CD4-positive, alpha-beta T cell treated with Interleukin-12 subunit alpha and Interleukin-12 subunit beta, for 1 hour (primary cell): Measurements from ENCODE around the gene ERC2.

Experiments used
- DNase-seq: peaks from one replicate; pipeline ENCODE4 v3.0.0-alpha.2; 2020

The ERC2 gene

DNA sequence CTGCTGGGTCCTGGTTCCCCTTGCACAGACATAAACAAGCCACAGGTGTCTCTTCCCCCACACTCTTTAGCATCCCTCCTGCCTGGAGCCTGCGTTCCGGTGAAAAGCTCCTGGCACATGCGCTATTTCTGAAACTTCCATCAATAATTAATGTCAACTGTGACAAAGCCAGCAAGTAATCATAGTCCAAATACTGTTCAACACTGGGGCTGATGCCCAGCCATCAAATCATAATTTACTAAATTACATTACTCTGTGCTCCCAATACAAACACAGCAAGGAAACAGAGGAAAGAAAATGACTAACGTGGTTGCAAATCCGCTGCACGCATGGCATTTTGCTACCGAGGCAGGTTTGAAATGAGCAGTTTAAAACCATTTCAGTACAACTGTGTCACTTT is 294.7 kb downstream of the ERC2 start:
- DNase-seq, result no peak

DNA sequence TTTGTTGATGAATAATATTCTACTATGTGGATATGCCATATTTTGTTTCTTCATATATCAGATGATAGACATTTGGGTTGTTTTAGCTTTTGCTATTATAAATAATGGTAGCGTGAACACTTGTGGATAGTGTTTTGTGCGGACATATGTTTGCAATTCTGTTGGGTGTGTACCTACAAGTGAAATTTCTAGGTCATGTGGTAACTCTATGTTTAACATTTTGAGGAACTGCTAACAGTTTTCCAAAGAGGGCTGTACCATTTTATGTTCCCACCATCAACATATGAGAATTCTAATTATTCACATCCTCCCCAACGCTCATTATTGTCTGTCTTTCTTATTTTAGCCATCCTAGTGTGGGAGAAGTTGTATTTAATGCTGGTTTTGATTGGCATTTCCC is 303.8 kb downstream of the ERC2 start:
- no peak for DNase-seq

DNA sequence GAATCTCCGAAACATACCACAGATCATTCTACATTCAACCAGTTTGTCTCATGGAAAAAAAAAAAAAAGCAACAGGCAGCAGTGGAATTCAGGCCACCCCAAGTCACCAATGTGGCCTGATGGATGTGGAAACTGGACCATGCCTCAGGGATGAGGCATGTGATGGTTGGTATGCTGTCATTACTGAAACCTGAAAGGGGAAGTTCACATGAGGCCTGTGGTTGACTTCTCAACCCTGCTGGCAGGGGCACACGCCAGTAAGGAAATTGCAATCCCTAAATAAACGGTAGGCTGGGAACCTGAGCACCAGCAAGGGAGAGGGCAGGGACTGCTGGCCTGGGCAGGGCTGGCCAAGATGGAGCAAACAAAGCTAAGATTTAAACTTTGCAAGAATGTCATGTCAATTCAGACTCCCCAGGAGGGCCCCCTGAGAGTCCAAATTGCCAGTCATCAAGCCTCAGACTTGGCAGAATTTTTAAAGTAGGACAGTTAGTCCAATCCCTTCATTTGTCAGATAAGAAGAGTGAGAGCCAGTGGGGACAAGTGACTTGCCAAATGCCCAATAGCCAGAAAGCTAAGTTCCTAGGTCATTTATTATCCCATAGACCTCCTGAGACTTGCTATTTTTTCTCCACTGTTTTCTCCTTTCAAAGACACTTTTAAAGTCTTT is 310.4 kb downstream of the ERC2 start:
- no peak for DNase-seq

DNA sequence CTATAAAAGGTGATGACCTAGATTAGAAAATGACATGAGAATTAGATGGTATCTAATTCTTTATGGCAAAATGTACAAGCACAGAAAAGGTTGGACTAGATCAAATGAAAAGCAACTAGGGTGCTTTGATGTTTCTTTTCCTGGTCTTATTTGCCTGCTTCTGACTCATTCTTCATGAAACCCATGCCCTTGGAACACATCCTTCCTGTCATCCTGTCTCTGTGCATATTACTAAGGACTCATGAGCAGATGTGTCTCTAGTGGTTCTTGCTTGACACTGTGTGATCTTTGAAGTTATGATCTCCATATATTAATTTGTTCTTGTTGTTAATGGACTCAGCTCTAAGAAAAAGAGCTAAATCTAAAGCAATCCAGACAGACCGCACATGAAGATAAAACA is 314.0 kb downstream of the ERC2 start:
- DNase-seq, result no peak

DNA sequence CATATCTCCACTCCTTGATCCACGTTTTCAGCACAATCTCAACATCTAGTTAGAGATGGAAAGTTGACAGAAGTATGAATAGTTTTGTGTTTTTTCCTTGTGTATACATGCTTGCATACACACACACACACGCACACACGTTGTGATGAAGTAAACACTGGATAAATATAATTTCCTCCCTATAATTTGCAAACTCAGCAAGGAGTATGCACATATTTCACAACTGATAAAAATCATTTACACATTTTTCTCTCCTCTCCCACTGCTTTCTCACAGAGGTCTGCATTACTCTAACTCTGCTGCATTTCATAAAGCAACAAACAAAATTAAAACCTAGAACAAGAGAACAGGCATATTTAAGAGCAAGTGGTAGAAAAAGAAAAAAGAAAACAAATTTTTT is 320.9 kb downstream of the ERC2 start:
- no peak for DNase-seq

DNA sequence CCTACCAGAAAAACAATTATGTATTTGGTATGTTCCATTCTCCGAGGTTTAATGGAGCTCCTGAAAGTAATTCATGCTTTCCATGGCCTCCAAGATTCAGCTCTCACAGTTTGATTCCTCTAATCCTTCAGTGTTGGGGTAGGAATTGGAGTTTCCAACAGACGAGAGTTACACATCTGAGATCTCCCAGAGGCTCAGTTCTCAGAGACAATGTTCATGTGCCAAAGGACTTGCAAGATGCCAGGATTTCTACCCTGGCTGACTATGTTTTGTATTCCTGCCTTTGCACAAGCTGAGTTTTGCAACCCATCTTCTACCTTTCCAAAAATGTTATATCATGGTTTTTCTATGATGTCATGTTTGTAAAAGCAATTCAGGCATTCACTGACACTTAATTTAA is 322.9 kb downstream of the ERC2 start:
- DNase-seq, result no peak

DNA sequence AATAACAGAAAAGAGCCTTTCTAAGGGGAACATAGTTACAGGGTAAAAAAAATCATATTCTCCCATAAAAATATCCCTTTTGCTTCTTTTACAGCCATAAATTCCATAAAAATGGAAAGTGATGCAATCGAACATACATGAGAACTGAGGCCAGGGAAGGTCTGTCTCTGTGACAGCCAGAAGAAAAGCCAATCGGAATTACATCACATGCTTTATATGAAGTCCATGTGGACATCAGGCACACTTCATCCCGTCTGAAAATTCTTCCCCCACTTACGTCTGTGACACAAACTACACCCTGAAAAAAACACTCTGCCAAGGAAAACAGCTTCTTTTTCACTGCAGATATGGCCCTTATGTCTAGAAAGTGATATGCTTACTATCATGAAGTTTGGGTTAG is 323.5 kb downstream of the ERC2 start:
- DNase-seq, result no peak

DNA sequence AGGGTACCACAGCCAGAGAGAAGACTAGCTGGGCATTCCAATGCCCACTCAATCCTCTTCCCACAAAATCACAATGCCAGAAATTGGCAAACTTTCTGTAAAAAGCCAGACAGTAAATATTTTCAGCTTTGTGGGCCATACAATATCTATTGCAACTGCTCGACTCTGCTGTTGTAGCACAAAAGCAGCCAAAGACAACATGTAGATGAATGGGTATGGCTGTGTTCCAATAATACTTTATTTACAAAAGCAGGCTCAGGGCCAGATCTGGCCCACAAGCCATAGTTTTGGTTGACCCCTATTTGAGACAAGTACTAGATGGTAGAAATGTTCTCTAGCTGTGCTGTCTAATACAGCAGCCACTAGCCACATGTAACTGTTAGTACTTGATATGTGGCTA is 330.9 kb downstream of the ERC2 start:
- DNase-seq, result no peak

DNA sequence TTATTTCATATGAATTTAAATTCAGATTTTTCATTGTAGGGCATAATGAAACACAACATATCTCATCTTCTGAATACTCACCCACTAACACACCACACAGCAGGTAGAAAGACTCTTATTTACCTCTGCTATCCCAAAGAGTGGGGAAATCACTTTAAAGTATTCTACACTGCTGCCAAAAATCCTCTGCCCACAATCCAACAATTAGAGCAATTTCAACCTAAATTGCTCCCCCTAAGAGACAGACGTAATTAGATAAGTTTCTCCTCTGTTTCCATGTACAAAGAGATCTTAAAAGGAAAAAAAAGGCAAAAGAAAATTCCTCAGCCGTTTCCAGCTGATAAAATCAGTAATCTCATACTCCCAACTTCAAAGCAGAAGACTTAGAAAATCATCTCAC is 331.8 kb downstream of the ERC2 start:
- no peak for DNase-seq

DNA sequence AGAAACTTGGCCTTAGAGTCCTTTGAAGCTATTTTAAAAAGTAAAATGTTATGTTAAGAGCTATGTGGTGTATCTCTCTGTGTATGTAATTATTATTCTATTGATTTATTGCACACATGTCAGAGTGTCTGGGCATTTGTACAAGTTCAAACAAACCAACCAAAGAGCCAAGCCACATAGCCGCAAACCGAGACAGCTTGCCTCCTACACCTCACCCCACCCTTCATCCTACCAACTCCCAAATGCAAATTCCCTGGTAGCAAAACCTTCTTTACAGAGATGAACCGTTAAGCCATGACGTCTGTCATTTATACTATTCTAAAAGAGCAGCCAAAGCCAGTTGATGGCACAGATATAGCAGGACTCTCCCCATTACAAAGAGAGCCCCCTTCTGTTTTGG is 332.3 kb downstream of the ERC2 start:
- DNase-seq, result no peak

DNA sequence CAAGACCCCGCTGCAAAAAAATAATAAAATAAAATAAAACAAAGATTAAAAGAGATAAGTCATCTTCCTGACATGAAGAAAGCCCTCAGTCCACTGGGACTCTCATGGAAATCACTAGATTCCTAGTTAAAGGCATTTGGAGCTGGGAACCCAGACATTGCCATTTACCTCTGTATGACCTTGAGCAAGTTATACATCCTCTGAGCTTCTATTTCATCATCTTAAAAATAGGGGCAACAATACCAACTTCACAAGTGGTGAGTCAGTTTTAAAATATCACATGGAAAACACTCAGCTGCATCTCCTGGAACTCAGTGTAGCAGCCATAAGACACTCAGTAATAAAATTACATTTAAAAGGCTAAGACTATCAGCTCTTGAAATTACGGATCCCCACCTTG is 334.8 kb downstream of the ERC2 start:
- DNase-seq, result no peak

DNA sequence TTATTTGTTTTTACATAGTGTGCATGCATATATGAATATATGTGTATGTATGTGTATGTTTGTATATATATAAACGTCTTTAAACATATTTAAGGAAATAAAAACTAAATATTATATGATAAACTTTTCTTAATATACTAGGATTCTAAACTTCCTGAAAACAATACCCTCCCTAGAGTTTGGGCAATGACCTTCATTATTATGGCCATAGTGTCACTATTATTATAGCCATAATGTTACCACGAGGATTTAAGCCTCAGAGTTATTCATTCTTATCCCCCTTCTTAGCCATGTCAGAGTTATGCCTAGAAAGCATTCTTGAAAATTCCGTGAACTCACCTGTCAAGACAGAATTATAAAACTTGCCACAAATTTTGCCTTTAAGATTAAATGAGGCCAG is 335.5 kb downstream of the ERC2 start:
- DNase-seq, result no peak

DNA sequence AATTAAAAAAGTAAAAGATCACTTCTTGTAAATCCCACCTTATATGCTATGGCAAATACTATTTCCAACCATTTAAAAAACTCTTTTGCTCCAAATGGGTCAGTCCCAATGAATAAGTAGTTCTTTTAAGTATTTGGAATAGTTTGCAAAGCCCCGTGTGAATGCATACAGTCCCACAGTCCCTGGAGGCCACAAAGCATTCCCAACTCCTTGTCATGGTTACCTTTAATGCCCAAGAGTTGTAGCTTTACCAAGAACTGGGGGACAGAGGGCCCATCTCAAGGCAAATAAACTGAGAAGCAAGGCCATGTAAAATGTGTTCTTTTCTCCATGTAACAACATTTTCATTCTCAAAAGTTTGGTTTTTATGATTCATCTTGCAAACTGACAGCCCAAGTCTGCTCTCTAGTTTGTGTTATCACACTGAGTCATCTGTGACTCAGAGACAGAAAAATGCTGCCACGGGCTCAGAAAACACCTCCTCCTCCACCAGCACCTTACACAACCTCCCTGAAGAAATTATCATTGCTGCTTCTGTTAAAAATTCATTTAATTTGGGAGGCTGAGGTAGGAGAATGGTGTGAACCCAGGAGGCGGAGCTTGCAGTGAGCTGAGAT is 336.2 kb downstream of the ERC2 start:
- DNase-seq, result no peak

DNA sequence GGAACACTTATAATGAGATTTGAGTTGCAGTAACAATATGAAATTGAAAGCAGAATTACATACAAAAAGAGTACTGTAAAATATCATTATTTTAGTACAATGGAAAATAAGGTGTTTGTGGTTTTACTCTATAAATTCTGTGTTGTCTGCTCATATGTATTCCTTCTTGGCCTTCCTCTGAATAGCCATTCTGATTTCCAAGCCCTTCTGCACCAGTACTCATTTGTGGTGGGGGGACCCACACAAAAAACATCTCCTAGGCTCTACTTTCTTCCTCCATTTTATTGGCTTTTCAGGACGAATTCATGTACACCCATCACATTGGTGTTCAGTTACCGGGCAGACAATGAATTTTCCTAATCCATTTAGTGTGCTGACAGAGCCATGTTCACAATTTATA is 338.2 kb downstream of the ERC2 start:
- DNase-seq, result no peak

DNA sequence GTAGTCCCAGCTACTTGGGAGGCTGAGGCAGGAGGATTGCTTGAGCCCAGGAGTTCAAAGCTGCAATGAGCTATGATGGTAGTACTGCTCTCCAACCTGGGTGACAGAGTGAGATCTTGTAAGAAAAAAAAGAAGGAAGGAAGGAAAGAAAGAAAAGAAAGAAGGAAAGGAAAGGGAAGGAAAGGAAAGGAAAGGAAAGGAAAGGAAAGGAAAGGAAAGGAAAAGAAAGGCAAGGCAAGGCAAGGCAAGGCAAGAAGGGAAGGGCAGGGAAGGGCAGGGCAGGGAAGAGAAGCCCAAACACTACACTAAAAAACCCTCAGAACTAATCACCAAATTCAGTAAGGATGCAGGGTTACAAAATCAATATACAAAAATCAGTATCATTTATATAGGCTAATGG is 341.6 kb downstream of the ERC2 start:
- no peak for DNase-seq

DNA sequence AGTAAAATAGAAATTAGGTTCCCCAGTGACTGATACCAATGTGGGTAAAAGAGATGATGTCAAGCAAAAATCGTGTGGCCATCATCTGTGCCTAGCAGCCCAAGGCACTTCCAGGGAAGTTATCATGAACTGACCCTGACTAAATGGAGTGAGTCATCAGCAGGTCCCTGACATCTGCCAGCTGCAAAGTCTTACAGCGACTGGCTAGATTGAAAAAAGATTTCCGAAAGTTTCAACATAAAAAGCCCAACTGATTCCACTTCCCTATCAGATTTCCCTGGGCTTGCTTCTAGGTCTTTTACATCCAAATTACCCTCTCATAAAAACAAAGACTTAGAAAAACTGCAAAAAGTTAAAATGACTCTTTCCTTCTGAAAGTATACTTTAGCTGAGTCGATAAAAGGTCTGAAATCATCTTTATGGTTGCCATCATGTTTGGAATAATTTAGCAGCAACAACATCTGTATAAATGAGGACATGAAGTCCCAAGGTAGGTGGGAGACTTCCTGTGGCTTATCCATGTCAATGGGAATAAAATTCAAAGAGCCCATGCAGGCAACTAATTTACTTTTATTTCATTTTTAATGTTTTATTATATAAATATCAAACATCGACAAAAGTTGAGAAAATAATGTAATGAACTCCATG is 342.8 kb downstream of the ERC2 start:
- no peak for DNase-seq

DNA sequence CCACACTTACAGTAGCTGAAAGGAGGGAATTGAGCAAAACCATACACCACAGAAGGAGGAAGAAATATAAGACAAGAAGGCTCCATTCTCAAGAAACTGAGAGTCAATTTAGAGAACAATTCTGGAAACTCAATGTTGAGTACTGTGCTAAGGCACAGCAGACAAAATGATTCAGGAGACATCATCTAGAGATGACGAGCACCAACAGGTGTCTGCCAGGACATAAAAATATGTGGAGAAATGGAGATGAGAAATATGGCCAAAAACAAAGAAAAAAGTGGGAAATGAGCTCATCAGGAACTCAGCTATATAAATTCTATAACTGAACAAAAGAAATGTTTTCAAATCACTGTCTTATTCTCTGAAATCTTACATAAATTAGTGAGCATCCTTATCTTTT is 343.7 kb downstream of the ERC2 start:
- DNase-seq, result no peak

DNA sequence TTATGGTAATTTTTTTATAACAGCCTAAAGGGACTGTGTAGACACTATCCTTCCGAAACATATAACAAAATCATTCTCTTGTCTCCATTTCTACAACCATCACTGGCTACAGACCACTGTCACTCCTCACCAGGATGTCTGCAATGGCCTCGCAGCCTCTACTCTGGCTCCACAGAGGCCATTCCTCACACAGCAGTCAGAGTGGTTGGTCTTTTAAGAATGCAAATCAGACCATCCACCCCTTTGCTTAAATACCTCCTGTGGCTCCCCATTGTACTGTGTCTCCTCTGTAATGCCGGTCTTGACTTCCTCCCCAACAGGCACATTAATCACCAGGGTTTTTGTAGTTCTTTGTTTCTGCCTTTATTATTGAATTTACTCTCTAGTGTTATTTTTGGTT is 344.8 kb downstream of the ERC2 start:
- DNase-seq, result no peak

DNA sequence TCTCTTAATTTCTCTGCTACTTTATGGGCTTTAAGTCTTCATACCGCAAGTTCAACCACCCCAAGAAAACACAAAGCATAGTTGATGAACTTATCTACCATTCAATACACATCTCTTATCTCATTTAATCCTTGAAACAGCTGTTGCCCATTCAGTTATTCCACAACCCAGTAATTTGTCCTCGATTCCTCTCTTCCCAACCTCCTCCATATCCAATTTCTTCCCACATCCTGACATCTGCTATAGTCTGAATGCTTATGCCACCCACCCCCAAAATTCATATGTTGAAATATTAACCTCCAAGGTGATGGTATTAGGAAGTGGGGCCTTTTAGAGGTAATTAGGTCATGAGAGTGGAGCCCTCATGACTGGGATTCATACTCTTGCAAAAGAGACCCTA is 345.4 kb downstream of the ERC2 start:
- DNase-seq, result no peak

DNA sequence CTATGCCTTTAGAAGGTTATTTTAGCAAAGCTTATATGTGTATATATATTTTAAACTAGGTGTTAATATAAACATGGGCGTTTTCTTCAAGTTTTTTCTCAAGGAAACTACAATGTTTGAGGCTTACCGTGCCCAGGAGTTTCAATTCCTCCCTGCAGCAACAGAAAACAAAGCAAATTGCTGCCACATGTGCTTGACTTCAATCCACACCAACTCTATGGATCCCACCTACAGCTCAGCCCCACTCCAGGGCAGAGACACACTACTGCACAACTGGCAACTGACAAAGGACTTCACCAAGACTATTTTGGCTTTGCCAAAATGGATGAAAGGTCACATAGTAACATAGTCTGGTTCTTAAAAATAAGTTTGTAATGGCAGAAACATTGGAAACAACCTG is 346.6 kb downstream of the ERC2 start:
- no peak for DNase-seq

DNA sequence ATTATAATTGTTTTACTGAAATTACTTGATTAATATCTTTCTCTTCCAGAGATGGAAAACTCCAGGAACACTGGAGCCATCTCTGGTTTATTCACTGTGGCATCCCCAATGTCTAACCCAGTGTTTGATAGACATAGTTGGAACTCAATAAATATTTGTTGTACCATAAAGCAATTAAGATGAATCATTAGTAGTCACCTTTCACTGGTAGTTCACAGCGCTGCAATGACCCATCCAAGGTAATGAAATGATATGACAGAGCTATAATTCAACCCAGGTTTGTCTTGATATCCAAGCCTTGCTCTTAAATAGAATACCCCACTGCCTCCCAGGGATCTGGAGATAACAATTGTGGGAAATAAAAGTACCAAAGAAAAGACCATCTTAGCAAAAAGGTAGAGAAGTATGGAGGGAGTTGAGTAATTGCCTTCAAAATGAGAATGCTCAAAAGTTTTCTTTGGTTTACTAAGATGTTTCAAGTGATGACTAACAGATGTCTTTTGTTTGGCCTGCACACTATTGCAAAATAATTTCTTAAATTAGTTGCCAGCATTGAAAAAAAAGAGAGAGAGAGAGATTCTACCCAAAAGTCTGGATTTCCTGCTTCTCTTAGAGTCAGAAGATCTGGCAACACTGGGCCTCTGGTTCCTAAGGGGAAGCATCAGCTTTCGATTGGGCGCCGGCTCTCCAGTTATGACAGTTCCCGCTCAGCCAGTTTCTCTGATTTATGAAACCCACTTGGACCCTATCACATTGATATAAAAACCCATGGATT is 348.5 kb downstream of the ERC2 start:
- no peak for DNase-seq

DNA sequence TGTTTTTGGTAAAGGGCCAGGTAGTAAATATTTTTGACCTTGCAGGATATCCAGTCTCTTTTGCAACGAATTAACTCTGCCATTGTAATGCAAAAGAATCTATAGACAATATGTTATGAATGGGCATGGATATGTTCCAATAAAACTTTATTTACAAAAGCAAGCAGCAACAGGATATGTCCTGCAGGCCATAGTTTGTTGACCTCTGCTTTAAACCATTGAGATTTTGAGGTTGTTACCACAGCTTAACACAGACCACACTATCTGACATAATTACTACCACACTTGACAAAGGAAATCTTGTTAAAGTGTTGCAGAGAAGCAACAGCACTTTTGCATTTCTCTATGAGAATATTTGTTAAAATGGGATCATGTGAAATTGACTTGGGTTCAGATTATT is 349.3 kb downstream of the ERC2 start:
- DNase-seq, result no peak

DNA sequence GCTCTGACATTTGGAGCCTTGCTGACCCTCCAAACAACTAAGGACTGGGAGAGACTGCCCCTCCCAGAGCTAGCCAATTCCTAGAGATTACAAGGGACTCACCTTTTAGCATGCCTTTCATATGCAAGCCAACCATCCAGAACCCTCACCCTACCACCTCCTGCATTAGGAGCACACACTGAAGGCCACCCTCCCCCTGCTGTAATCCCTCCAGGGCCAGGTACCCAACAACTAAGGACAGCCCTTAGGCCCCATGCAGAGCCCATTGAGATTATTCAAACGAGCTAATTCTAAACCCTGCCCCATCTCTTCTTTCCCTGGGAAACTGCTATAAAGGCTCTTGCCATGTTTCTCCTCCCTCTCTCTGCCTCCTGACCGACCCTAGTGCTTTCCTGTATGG is 352.6 kb downstream of the ERC2 start:
- no peak for DNase-seq

DNA sequence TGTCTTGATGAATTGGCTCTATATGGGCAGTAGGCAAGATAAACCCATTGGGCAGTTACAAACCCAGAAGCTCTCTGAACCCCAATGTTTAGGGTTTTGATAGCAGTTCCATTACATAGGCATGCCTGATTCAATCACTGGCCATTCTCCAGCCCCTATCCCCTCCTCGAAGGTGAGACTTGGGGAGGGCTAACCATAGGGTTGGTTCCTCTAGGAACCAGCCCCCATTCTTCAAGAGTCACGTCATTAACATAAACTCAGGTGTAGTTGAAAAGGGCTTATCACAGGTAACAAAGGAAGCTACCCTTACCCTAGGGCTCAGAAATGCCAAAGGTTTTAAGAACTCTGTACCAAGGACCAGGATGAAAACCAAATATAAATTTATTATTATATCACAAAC is 353.1 kb downstream of the ERC2 start:
- DNase-seq, result no peak
